ENCODE results near the gene ABCB8.

- TF ChIP-seq, protein P1, sequence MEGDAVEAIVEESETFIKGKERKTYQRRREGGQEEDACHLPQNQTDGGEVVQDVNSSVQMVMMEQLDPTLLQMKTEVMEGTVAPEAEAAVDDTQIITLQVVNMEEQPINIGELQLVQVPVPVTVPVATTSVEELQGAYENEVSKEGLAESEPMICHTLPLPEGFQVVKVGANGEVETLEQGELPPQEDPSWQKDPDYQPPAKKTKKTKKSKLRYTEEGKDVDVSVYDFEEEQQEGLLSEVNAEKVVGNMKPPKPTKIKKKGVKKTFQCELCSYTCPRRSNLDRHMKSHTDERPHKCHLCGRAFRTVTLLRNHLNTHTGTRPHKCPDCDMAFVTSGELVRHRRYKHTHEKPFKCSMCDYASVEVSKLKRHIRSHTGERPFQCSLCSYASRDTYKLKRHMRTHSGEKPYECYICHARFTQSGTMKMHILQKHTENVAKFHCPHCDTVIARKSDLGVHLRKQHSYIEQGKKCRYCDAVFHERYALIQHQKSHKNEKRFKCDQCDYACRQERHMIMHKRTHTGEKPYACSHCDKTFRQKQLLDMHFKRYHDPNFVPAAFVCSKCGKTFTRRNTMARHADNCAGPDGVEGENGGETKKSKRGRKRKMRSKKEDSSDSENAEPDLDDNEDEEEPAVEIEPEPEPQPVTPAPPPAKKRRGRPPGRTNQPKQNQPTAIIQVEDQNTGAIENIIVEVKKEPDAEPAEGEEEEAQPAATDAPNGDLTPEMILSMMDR (IDR thresholded peaks at IDR 0.05): no peak
- TF ChIP-seq POLR2AphosphoS5 (IDR thresholded peaks at IDR 0.05) (no peak), POLR2A (IDR thresholded peaks at IDR 0.05) (no peak)
These were observed 57.1 kb downstream of the ABCB8 start for GRCh38 chr7:151085329-151085690.

Data from upper lobe of left lung (tissue), 4 donors.